ENCODE results near the gene CTDSP2. TPM values are rescaled to one million over a fixed set of nuclear protein-coding genes. Genes with fewer than 3 reads are reported as not detected.
"Not testable (repeated sequence)": the region's sequence is repeated elsewhere in the genome, so short reads cannot be mapped to it uniquely, and the experiment has no call there.

Gene CTDSP2
- total RNA-seq, 1 donor from 2014 or later, result 150 TPM

DNA sequence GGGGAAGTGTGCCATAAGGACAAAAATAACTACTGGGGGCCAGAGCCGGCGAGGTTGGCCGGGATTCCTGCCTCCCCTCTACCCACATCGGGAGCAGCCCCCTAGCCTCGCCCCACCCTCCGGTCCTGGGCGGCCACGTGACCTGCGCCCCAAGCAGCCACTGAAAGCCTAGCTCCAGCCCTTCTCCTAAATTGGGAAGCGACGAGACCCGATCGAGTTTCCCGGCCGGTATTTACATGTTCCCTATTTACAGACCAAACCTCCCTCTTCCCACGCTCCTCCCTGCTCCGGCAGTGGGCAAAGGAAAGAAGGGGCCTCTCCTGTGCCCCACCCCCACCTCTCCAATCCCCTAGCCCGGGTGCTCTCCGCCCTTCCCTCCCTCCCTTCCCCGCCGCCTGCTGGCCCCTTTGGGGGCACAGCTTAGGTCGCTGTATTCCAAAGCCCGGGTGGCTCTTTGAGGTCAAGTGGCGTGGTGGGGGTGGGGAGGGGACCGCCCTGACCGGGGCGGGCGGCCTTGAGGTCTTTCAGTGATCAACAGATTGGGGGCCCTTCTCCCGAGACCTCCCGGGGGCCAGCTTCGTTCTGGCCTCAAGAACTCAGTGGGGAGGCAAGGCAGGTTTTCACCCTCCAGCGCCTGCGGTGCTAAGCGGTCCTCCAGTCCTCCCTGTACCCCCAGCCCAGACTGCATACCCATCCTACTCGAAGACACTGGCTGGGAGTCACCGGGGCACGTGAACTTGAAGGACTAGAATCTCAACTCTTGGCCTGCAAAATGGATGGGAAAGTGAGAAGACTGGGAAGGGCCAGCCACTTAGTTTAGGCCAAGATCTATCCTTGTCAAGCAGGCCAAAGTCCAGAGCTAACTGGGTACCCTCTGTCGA is 6.3 kb upstream of the CTDSP2 start:
- no peak for DNase-seq (ENCODE audit: low spot score)

DNA sequence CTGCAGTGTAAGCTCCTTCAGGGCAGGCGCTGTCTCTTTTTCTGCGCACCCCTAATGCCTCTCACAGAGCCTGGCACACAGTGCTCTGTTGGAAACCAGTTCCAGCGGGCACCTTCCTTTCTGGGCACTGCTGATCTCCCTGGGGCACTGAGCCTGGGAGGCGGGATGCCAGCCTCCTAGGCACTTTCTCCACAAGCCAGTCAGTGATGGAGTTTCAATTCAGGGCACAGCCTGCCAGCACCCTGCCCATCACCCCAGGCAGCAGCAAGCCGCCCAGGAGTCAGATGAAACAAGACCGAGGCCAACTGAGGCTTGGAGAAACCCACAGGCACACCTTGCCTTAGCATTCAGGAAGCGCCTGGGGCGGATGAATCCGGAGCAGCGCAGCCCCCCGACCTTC is 5.7 kb upstream of the CTDSP2 start:
- no peak for DNase-seq (ENCODE audit: low spot score)

DNA sequence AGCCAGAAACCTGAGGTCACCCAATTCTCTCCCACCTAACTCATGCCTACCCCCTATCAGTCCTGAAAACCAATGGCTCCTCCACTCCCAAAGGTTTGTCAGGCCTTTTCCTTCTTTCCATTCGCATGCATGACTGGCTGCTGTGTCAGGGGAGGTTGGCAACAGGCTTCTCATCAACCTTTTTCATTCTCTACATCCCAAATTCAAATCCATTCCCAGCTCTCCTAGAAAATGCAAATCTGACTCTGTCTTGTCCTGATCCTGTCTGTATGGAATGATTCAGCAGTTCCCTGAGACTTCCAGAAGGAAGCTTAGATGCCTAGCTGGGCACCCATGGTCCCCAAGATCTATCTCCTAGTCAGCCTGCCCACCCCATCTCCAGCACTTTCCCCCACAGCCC is 5.0 kb upstream of the CTDSP2 start:
- DNase-seq (ENCODE audit: low spot score), result no peak

DNA sequence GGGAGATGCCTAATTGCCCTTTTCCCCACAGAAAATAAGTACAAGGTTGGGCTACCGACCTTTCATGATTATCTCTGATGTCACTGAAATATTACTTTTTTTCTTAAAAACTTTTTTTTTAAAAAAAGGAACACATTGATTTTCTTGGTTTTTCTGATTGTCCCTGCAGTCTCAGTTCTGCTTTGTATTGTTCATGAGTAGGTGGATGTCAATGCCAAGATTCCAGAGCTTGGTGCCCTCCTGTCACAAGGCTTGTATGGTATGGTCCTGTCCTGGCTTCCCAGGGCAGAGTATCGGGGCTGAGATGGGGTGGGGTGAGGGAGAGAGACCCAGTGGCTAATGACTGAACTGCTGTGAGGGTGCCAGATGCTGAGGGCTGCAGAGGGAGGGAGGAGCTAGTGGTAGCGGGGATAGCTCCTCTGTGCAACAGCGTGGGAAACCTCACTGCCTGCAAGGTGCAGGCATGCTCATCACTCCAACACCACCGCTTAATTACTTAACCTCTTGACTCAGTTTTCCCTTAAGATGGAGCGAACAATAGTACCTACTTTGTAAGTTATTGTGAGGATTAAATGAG is 4.4 kb upstream of the CTDSP2 start:
- DNase-seq (ENCODE audit: low spot score), result no peak

DNA sequence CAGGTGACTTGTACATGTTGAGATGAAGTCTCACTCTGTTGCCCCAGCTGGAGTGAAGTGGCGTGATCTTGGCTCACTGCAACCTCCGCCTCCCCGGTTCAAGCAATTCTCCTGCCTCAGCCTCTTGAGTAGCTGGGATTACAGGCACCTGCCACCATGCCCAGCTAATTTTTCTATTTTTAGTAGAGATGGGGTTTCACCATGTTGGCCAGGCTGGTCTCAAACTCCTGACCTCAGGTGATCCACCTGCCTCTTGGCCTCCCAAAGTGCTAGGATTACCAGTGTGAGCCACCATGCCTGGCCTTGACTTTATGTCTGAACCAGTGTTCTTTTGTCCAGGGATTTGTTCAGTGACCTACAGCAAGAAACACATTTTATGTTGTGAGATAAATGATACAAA is 2.9 kb upstream of the CTDSP2 start:
- DNase-seq (ENCODE audit: low spot score), result not testable (repeated sequence)

DNA sequence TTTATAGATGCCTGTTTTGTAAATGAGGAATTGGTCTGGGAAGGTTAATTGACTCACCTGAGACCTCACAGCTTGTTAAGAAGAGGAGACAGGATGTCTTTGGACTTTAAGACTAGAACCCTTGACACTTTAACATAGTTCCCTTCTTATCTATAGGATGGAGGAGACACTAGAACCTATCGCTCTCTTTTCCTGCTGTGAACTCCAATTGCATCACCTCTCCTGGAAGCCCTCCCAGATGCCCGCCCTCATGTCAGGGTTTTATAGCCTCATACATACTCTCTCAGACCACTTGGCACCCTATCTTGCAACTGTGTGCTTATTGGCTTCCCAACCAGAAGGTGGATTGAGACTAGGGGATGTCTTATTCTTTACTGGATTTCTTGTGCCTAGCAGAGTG is 2.5 kb upstream of the CTDSP2 start:
- no peak for DNase-seq (ENCODE audit: low spot score)

DNA sequence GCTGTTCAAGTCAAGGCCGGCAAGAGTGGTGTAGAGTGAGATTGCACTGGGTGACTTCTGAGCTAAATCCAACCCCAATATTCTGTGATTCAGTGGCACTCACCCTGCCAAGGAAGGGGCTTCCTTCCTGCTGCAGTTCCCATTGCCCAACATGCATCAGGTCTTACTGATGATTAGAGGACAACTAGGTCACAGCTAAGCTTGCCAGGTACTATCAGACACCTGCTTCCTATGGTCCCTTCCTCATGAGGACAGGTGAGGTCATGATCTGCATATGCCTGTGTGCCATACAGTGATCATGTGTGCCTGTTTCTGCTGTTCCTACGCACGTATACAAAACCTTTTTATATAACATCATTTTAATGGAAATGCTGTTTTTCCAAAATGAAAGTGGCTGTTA is 1.7 kb upstream of the CTDSP2 start:
- DNase-seq (ENCODE audit: low spot score), result no peak

DNA sequence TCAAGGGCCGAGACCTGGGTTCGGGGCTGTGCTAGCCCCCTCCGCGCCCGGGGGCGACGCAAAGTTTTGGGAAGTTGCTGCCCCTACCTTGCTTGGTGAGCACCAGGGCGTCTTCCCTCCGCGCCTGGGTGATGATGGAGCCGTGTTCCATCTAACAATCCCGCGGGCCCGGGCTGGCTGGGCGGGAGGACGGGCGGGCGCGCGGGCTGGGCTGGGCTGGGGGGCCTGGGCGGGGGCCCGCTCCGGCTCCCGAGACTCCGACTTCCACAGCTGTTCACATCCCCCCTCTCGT is 298 bp downstream of the CTDSP2 start:
- no peak for DNase-seq (ENCODE audit: low spot score)

DNA sequence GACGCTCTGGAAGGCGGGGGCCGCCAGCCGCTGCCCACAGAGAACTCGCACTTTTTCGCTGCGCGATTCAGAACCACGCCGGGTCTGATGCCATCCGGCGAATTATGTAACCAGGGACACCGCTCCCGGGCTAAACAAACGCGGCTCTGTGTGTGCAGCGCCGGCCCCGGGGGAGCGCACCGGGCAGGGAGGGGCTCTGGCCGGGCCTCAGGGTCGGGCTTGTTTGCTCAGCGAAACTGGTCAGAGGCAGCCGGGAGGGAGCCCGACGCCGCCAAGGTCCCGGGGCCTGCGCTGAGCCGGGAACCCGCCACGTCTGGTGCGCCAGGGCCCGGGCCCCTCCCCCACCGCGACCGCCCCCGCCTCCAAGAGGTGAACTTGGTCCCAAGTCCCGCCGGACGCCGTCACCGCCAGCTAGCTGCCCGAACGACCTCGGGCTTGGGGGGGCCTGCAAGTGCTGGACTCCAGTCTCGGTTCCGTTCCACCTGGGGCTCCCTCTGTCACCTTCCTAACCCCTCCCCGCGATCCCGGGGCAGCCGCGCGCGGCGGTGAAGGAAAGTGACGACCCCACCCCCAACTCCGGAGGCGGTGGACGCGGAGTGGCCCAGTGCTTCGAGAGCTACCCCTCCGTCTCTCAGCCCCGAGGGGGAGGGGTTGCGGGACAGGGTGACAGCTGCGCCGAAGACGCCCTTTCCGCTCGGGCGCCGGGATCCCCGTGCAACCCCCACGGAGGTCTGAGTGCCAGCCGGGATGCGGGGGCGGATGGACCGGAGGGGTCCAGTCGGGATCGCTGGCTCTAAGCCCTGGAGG is 848 bp downstream of the CTDSP2 start:
- DNase-seq (ENCODE audit: low spot score), result peak; percentile 73

DNA sequence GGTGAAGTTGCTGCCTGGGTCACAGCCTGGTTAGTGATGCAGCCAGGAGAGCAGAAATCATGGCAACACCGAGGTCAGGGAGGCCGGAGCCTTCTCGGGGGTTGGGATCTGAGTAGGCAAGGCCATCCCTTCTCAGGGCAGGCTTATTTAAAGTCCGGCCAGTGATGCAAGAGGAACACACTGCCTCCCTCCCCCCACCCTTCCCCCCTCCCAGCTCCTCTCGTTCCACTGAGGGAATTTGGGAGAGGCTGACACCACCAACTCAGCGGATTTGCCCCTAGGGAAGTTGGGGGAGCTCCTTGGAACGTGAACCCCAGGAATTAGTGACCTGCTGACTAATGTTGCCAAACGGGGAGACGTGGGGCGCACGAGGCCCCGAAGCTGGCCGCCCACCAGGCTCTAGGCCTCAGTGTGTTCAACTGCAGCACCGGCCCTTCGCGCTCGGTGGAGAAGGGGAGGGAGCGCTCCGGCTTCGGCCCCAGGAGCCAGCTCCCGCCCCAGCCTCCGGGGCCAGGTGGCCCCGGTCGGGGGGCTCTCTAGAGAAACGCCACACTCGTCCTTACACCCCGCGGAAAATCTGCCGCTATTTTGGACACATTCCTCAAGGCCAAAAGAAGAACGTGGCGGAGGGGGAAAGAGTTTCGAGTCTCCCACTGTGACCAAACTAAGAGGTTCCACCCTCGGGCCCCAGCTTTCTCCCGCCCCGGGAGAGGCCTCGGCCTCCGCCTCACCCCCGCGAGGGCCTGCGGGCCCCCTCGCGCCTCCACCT is 1.6 kb downstream of the CTDSP2 start:
- DNase-seq (ENCODE audit: low spot score), result peak; percentile 56

DNA sequence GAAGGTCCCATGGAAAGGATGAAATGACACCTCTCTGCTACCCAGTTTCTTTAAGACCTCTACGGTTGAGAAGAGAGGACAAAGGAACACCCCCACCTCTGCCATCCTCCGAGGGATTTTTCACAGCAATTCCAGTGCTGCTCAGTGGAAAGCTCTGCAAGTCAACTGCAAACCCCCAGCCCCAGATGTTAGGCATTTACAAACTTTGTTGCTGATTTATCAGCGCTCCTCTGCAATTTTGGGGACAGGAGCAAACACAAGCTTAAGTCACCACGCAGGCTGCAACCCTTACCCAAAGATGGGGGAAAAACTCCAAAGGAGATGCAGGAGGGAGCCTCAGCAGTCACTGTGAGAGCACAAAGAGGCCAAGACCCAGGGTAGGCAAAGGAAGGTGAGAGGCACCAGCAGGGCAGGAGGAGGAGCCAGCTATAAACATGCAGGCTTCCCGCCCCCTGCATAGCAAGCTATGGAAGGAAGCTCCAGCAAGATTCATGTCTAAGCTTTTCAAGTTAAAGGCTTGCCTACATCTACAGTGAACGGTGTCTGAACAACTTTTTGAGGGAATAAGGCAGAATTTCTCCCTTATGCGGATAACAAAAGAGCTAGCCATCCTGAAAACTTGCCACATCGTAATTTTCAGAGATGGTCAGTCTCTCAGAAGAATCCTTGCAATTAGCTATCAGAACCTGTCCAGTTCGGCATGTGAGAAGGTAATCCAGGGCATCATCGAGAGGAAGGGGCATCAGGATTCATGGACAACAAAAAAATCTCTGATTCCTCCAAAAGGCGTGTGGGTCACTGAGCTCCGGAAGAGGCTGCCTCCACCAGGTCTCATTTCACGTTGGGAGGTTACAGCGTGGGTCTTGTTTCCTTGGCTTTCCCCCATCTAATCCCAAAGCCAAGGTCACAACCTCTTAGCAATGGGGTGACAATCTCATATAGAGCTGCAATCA is 3.9 kb downstream of the CTDSP2 start:
- DNase-seq (ENCODE audit: low spot score), result no peak

DNA sequence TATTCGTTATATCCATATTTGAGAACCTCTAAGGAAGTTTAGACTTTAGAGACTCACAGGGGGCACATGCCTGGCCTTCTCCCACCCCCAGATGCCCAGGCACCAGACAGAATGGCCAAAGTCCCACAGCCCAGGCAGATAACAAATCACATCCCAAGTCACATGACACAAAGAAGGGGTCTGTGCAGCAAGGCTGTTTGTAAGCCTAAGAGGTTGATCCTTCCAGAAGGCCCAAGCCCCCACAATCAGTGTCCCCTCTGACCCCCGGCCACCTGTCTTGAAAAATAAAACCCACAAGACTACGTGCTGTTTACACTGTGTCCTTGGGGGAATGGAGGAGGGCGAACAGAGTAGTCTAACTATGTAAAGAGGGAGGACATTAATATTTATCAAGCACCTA is 5.1 kb downstream of the CTDSP2 start:
- no peak for DNase-seq (ENCODE audit: low spot score)

DNA sequence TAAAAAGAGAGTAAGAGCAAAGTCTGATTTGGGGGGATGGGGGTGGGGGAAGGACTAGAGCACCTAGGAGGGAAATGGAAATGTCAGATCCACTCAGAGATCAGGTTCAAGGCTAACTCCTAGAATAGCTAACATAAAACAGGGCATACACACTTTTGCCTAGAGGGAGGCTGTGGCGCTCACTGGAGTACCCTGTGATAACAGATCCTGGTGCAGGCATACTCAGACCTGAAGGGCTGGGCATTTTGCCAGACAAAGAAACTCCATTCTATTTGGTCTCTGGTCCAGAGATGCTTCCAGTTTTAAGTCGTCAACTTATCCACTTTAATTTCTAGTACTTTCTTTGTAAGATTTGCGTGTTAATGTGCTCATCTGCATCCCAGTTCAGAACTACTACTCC is 5.8 kb downstream of the CTDSP2 start:
- DNase-seq (ENCODE audit: low spot score), result no peak

DNA sequence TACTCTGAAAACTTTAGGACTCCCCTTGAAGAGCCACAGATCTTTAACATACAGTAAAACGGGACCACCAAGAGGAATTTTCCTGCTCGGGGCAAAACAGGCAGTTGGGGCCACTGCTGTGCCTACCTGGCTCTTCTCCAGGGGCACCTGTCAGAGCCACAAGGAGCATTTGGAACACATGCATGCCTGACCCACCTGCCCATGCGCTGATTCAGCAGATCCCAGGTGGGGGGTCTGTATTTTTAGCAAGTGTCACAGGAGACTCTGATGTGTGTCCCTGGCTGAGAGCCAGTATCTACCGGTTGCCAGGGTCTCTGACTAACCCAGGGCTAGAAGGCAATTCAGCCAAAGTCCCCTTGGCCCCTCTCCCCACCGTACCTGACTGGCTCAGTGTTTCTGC is 6.5 kb downstream of the CTDSP2 start:
- no peak for DNase-seq (ENCODE audit: low spot score)

DNA sequence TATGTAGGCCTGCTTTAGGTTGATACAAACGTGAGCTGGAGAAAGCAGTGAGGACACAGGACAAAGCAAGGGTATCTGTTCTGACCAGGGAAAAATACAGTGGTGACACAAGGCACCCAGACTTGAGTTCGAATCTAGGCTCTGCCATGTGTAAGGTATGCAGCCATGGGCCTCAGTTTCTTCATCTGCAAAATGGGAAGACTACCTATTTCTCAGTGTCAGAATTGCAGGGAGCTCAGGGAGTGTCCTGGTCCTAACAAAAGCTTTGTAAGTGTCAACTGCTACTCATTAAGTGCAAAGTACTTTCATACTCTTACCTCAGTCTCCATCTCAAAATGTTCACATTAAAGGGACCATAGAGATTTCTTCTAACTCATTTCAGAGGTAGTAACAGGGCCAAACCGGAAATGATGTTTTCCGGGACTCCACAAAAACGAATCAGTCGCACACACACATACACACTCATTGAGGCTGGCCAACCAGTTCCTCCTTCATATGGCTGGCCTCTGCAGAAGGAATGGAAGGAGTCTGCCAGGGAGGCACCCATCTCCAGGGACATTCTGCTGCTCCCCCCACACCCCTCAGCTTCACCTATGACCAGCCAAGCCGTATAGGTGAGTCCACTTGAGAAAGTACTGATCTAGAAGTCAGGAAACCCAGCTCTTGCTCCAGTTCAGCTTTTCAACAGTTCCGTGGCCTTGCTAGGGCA is 7.8 kb downstream of the CTDSP2 start:
- DNase-seq (ENCODE audit: low spot score), result no peak

DNA sequence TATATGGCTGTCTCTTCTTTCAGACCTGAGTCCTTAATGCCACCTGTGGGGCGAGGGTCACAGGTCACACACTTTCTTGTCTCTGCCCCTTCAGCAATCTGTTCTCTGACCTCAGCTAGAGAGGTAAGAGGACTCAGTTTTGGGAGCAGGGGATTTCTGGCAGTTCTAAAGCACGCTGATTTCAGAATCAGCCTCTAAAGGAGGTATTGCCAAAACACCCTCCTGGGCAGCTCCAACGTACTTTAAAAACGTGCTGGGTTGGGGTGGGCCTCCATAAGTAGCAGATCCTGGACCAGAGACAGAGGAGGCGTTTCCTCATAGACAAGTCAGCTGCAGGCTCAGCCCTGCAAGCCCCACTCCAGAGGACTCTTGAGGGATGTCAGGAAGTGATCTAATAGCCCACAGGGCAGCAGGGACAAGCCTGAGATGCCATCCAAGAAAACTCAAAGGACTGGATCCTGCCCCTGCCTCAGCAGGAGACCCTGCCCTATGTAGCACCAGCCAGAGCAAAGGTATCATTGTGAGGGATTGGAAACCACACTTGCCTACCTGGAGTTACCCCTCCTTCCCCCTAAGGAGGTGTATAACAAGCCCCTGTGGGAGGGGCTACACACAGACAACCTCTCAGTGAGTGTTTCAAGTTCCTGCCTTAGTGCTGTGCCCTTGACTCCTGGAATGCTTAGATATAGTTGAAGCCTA is 8.5 kb downstream of the CTDSP2 start:
- no peak for DNase-seq (ENCODE audit: low spot score)

DNA sequence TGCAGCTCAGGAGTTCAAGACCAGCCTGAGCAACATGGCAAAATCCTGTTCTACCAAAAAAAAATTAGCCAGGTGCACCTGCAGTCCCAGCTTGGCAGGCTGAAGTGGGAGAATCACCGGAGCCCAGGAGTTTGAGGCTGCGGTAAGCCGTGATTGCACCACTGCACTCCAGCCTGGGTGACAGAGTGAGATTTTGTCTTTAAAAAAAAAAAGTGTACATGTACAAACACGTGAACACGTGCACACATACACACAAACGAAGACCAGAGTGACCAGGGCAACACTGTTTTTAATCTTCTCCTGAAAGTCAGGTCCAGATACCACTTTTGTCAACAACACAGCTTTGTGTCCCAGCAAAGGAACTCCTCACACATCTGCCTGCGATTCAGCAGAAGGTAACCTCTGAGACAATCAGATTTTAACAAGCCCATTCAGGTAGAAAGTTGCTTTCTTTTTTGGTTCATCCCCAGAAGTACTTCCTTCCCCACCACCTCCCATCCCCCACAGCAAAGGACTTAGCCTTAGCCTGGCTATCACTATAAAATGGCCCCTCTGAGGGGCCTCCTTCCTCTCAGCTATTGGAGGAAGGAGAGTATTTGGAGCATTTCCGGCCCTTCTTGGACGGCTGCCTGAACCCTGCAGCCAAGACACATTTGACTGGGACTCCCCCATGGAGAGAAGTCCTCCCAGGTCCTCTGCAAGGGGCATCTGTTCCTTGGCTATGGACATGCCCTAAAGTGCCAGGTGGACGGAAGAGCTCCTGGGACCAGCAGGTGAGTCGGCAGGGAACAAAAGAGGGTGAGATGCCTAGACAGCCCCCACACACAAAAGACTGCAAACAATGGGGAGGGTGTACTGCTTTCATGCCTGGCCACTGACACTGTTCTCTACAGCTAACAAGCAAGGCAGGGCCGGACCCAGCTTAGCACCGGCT is 9.8 kb downstream of the CTDSP2 start:
- peak; percentile 64 for DNase-seq (ENCODE audit: low spot score)
